IMR-90 (cell line): Measurements from ENCODE around the gene CTTN. TPM values are rescaled to one million over a fixed set of nuclear protein-coding genes. Genes with fewer than 3 reads are reported as not detected.
A peak's percentile ranks its signal among the peaks of the same experiment; 100 is the strongest.

Experiments
- ATAC-seq: fragments of 200-7000 bp; cut with Tn5 transposase; 2 replicates; pipeline ENCODE4 v1.9.1; 2020; ENCODE audit warnings: low read depth, mild to moderate bottlenecking, moderate library complexity
- BruUV-seq: library from RNA; stranded (reverse); fragments of 400-500 nt; replicated peaks from 2 replicates; lab custom pipeline; 2021; lab: Mats Ljungman, UMichigan
- CTCF ChIA-PET: fragments of 300-600 bp; formaldehyde crosslinking; extraction: SDS; loops from one replicate; lab custom pipeline; 2021; ENCODE audit warnings: antibody characterized with exemption; lab: Yijun Ruan, JAX
- POLR2A ChIA-PET: fragments of 300-600 bp; sonication (Branson Sonifier 250); formaldehyde crosslinking; loops from one replicate; lab custom pipeline; 2022; ENCODE audit warnings: antibody characterized with exemption; ENCODE audit not compliant: unreplicated experiment; lab: Charles Lee
- DNase-seq: peaks from one replicate; pipeline ENCODE4 v3.0.0; 2013
- H2AFZ ChIP-seq: replicated peaks from 2 replicates; pipeline ENCODE3; 2013; ENCODE audit warnings: low read length, mild to moderate bottlenecking; ENCODE audit not compliant: poor library complexity
- H2AK5ac ChIP-seq: 2 replicates; pipeline ENCODE4 v1.6.1; 2013; ENCODE audit warnings: low read depth, low read length, inconsistent platforms
- H2AK9ac ChIP-seq: replicated peaks from 2 replicates; pipeline ENCODE3; 2013; ENCODE audit warnings: mild to moderate bottlenecking, low read depth, low read length, moderate library complexity; ENCODE audit not compliant: poor library complexity
- H2BK120ac ChIP-seq: 2 replicates; pipeline ENCODE4 v1.6.1; 2013; ENCODE audit warnings: low read depth, low read length, inconsistent platforms
- H2BK15ac ChIP-seq: 3 replicates; pipeline ENCODE4 v1.6.1; 2013; ENCODE audit warnings: low read depth, low read length, inconsistent platforms
- H2BK20ac ChIP-seq: 2 replicates; pipeline ENCODE4 v1.6.1; 2013; ENCODE audit warnings: low read depth, mild to moderate bottlenecking, inconsistent platforms, low read length, moderate library complexity
- H2BK5ac ChIP-seq: 2 replicates; pipeline ENCODE4 v1.6.1; 2013; ENCODE audit warnings: mild to moderate bottlenecking, low read depth, low read length, inconsistent platforms; ENCODE audit not compliant: poor library complexity, severe bottlenecking
- H3K14ac ChIP-seq: replicated peaks from 2 replicates; pipeline ENCODE4 v1.6.1; 2013; ENCODE audit warnings: low read depth, low read length, inconsistent platforms
- H3K18ac ChIP-seq: 2 replicates; pipeline ENCODE4 v1.6.1; 2013; ENCODE audit warnings: low read depth, low read length, control low read depth
- H3K23ac ChIP-seq: 2 replicates; pipeline ENCODE4 v1.6.1; 2013; ENCODE audit warnings: low read depth, low read length, inconsistent platforms
- H3K27ac ChIP-seq: 2 replicates; pipeline ENCODE4 v1.5.1; 2013; ENCODE audit warnings: mild to moderate bottlenecking, control low read depth, low read length; ENCODE audit not compliant: insufficient read depth
- H3K27me3 ChIP-seq: 2 replicates; pipeline ENCODE4 v1.6.1; 2013; ENCODE audit warnings: low read length; ENCODE audit not compliant: control insufficient read depth, insufficient read depth
- H3K36me3 ChIP-seq: 2 replicates; pipeline ENCODE4 v1.6.1; 2013; ENCODE audit warnings: low read length, mixed read lengths; ENCODE audit not compliant: control insufficient read depth, insufficient read depth
- H3K4ac ChIP-seq: 2 replicates; pipeline ENCODE4 v1.6.1; 2013; ENCODE audit warnings: low read depth, low read length, inconsistent platforms
- H3K4me1 ChIP-seq: 2 replicates; pipeline ENCODE4 v1.6.1; 2013; ENCODE audit warnings: low read length, mixed read lengths; ENCODE audit not compliant: control insufficient read depth, insufficient read depth
- H3K4me2 ChIP-seq: 2 replicates; pipeline ENCODE4 v1.6.1; 2013; ENCODE audit warnings: low read depth, mild to moderate bottlenecking, control low read depth, low read length, moderate library complexity
- H3K4me3 ChIP-seq: 2 replicates; pipeline ENCODE4 v1.5.1; 2013; ENCODE audit warnings: low read depth, mild to moderate bottlenecking, control low read depth, low read length, moderate library complexity; ENCODE audit not compliant: insufficient read depth
- H3K56ac ChIP-seq: 2 replicates; pipeline ENCODE4 v1.6.1; 2013; ENCODE audit warnings: low read length, inconsistent platforms; ENCODE audit not compliant: insufficient read depth; ENCODE audit errors: extremely low read depth
- H3K79me1 ChIP-seq, 2 experiments: 2 replicates each; pipeline ENCODE4 v1.6.1; 2013; ENCODE audit warnings: low read length in 2 of 2, inconsistent platforms in 1 of 2, low read depth in 1 of 2
- H3K9ac ChIP-seq: 2 replicates; pipeline ENCODE4 v1.6.1; 2013; ENCODE audit warnings: low read depth, low read length, control low read depth
- H3K9me1 ChIP-seq: 2 replicates; pipeline ENCODE4 v1.6.1; 2013; ENCODE audit warnings: low read length, inconsistent platforms; ENCODE audit not compliant: insufficient read depth
- H3K9me3 ChIP-seq: 2 replicates; pipeline ENCODE4 v1.6.1; 2013; ENCODE audit warnings: low read length; ENCODE audit not compliant: control insufficient read depth, insufficient read depth
- H4K20me1 ChIP-seq: 2 replicates; pipeline ENCODE4 v1.6.1; 2013; ENCODE audit warnings: low read length, inconsistent platforms; ENCODE audit not compliant: insufficient read depth
- H4K5ac ChIP-seq: 2 replicates; pipeline ENCODE4 v1.6.1; 2013; ENCODE audit warnings: mild to moderate bottlenecking, low read depth, low read length, control low read depth
- H4K8ac ChIP-seq, 2 experiments: 2 replicates each; pipeline ENCODE4 v1.6.1; 2013; ENCODE audit warnings: low read depth in 2 of 2, low read length in 2 of 2, control low read depth in 1 of 2, inconsistent platforms in 1 of 2
- H4K91ac ChIP-seq: 2 replicates; pipeline ENCODE4 v1.6.1; 2013; ENCODE audit warnings: low read depth, low read length, inconsistent platforms; ENCODE audit not compliant: insufficient read depth
- BHLHE40 ChIP-seq: fragments of 150-350 bp; IDR thresholded peaks from 2 replicates; pipeline ENCODE4 v1.6.1; 2016; ENCODE audit warnings: mild to moderate bottlenecking, low read depth, low read length
- CTCF ChIP-seq: conservative IDR thresholded peaks from 2 replicates; pipeline ENCODE4 v1.5.1; 2012; ENCODE audit warnings: mild to moderate bottlenecking, low read depth, low read length, improper control_type of control experiment
- FOS ChIP-seq: fragments of 150-350 bp; IDR thresholded peaks from 2 replicates; pipeline ENCODE4 v1.6.1; 2016; ENCODE audit warnings: low read depth, low read length
- MAFK ChIP-seq: IDR thresholded peaks from 2 replicates; pipeline ENCODE4 v1.6.1; 2012; ENCODE audit warnings: low read depth, low read length, improper control_type of control experiment
- MAZ ChIP-seq: IDR thresholded peaks from 2 replicates; pipeline ENCODE4 v1.6.1; 2012; ENCODE audit warnings: low read depth, mild to moderate bottlenecking, low read length, improper control_type of control experiment, moderate library complexity, borderline replicate concordance
- RFX5 ChIP-seq: IDR thresholded peaks from 2 replicates; pipeline ENCODE4 v1.8.0; 2012; ENCODE audit warnings: low read depth, mild to moderate bottlenecking, low read length, moderate library complexity
- WGBS, 2 experiments: methylation state at CpG; one replicate each; pipeline versions ENCODE4 v1.1.5 to v1.1.7; 2013; ENCODE audit warnings: missing lambda C conversion rate in 2 of 2; ENCODE audit not compliant: insufficient read length in 1 of 2; ENCODE audit errors: extremely low coverage in 2 of 2; 5-methylcytosine and 5-hydroxymethylcytosine counted together
- dilution Hi-C: fragments of 300-500 bp; cut with HindIII; formaldehyde crosslinking; loops from one replicate; pipeline ENCODE4 v1.14.3; 2018; ENCODE audit warnings: low sequenced_read_pairs; ENCODE audit not compliant: unreplicated experiment
- in situ Hi-C: fragments of 300-500 bp; cut with MboI; formaldehyde crosslinking; loops from 3 replicates; pipeline ENCODE4 v1.14.3; 2019; ENCODE audit warnings: low sequenced_read_pairs, inconsistent platforms, mixed read lengths
- intact Hi-C: fragments of 100-400 bp; cut with micrococcal nuclease; formaldehyde crosslinking; loops from 2 replicates; pipeline ENCODE4 v1.10.0; 2022
- polyA plus RNA-seq, 3 experiments: library from polyadenylated mRNA; depleted of rRNA; stranded (reverse); fragments of >200 nt; gene quantifications; 2 replicates each; pipeline ENCODE4 v1.2.3, GENCODE V29; 2012; ENCODE audit warnings: low replicate concordance in 1 of 3
- total RNA-seq: library from RNA; depleted of rRNA; stranded (reverse); fragments of >200 nt; gene quantifications from 2 replicates; pipeline ENCODE4 v1.2.3, GENCODE V29; 2012
- TF ChIP-seq, protein P1 (sequence below): fragments of 150-350 bp; IDR thresholded peaks from 2 replicates; pipeline ENCODE4 v1.6.1; 2016; ENCODE audit warnings: low read depth, mild to moderate bottlenecking, low read length, moderate library complexity, borderline replicate concordance
- TF ChIP-seq, protein P2 (sequence below): fragments of 150-350 bp; IDR thresholded peaks from 2 replicates; pipeline ENCODE4 v1.6.1; 2017; ENCODE audit warnings: mild to moderate bottlenecking, antibody characterized with exemption, low read length, low read depth

CTTN gene
- total and polyA plus RNA-seq, 2 of the 4 experiments (the other 2 are of a cell fraction), result 287 to 296 TPM

DNA sequence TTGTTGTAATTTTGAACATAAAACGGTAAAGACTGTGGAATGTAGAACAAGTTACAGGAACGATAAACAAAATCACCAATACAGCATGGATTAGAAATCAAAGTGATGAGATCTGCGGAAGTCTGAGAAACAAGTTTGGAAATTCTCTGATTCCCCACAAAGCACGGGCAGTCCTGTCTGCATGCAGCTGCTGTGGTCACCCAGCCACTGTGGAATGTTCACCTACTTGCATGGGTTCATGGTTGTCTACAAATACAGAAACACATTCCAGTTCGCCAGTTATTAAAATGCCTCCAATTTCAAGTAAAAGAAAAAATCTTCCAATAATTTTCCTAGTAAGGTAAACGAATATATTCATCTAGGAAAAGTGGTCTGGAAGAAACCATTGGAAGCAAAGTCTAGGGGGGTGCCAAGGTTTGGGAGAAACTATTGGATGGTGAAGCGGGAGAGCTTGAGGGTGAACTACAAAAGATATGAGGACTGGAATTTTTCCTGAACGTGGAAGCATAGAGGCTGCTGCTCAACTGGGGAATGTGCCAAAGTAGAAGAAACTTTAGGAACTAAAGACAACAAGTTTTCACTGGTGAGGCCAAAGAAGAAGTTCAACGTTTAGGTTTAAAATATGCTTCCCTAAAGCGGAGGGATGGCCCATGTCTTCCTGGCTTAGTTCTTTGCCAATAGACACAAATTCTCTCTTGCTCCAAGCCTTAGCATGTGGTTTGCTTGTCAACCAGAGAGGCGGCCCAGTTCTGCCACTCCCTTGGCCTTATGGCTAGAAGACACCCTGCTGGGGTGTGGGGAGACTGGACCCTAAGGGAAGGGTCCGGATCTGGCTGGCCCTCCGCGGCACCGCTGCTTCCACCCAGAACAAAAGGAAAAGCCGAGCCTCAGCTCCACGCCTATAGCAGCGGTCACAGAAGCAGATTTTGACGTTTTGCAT lies 70.2 kb downstream of the CTTN start:
- Histone ChIP-seq H2AK5ac (no peak overlapping the region), H3K27ac (no peak overlapping the region), H3K9me3 (no peaks in the 10 kb centered on the region), H2AFZ (no peak overlapping the region), H3K79me1 (no peaks in the 10 kb centered on the region), H2BK20ac (no peak overlapping the region), H3K14ac (no peak overlapping the region), H2AK9ac (no peak overlapping the region), H4K5ac (no peak overlapping the region), H2BK120ac (no peak overlapping the region), H3K9ac (no peak overlapping the region), H4K20me1 (peaks cover 2% of the 10 kb centered on the region), H3K4me2 (no peak overlapping the region), H3K23ac (no peak overlapping the region), H3K18ac (no peak overlapping the region), H4K91ac (no peak overlapping the region), H3K4ac (no peak overlapping the region), H3K27me3 (peaks cover 18% of the 10 kb centered on the region), H2BK5ac (no peak overlapping the region), H4K8ac (no peak overlapping the region), H3K36me3 (peaks cover 7% of the 10 kb centered on the region; the same call in 1 of the 2 replicates), H3K4me3 (no peak overlapping the region), H3K9me1 (no peaks in the 10 kb centered on the region), H3K56ac (no peak overlapping the region), H3K4me1 (peaks cover 2% of the 10 kb centered on the region; the same call in 1 of the 2 replicates), H2BK15ac (no peak overlapping the region)
- TF ChIP-seq MAZ, result no peak
- TF ChIP-seq BHLHE40, result peak; percentile 59; the same call in 1 of the 2 replicates
- no peak for TF ChIP-seq CTCF
- TF ChIP-seq FOS, result no peak
- TF ChIP-seq, protein P1, sequence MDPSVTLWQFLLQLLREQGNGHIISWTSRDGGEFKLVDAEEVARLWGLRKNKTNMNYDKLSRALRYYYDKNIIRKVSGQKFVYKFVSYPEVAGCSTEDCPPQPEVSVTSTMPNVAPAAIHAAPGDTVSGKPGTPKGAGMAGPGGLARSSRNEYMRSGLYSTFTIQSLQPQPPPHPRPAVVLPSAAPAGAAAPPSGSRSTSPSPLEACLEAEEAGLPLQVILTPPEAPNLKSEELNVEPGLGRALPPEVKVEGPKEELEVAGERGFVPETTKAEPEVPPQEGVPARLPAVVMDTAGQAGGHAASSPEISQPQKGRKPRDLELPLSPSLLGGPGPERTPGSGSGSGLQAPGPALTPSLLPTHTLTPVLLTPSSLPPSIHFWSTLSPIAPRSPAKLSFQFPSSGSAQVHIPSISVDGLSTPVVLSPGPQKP, result no peak
- TF ChIP-seq MAFK, result no peak
- TF ChIP-seq, protein P2, sequence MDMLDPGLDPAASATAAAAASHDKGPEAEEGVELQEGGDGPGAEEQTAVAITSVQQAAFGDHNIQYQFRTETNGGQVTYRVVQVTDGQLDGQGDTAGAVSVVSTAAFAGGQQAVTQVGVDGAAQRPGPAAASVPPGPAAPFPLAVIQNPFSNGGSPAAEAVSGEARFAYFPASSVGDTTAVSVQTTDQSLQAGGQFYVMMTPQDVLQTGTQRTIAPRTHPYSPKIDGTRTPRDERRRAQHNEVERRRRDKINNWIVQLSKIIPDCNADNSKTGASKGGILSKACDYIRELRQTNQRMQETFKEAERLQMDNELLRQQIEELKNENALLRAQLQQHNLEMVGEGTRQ, result no peak
- TF ChIP-seq RFX5, result no peak
- CTCF ChIA-PET, result interaction anchor here (0.9 to 1.5 kb wide), 3 partner anchors 15 to 288 kb away, joined by 3 to 5 read pairs (median 4); no protein-coding TSS in a partner anchor
- intact Hi-C loops (loop anchor here (5.0 kb wide), 1 partner anchor 904 kb away; no protein-coding TSS in a partner anchor), dilution Hi-C loops (no loop called here), in situ Hi-C loops (loop anchor here (5.0 kb wide), 1 partner anchor 284 kb away; no protein-coding TSS in a partner anchor)
- POLR2A ChIA-PET, result no interaction called here
- BruUV-seq, result no TSS peak
- WGBS, 2 experiments, result 75% methylated on average over 6 of the region's 19 CpGs; no CpG with 5 or more reads in 1 of the 2 experiments
- ATAC-seq (no peak), DNase-seq (no peak)
